HUDEP-2 (cell line): Measurements from ENCODE around the gene ZSCAN10.
"Not testable (repeated sequence)": the region's sequence is repeated elsewhere in the genome, so short reads cannot be mapped to it uniquely, and the experiment has no call there.

Source experiments
- DNase-seq, 76 experiments: peaks; one replicate each; lab custom pipeline; 2025; ENCODE audit not compliant: unreplicated experiment in 76 of 76; lab: John Stamatoyannopoulos, UW

Gene ZSCAN10

DNA sequence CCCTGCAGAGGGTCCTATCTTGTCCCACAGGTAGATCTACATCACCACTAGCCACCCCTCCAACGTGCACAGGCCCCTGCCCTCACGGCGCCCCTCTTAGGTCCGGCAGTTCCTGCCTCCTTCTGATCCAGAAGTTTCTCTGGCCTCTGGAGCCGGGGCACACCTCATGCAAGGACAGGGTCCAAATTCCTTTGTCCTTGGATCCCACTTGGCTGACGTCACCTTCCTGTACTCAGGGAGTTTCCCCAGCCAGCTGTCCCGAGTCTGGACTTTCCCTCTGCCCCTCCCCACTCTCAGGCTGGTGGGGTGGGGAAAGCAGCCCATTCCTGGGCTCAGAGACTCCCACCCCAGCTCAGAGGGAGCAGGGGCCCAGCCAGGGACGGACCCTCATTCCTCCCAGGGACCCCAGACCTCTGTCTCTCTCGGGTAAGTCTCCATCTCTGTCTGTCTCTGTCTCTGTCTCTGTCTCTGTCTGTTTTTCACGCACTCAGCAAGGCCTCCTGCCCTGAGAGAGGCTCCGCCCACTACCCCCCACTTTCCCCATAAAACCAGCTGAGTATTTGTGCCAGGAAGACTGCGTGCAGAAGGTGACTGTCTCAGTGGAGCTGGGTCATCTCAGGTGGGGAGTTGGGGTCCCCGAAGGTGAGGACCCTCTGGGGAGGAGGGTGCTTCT is 33.9 kb downstream of the ZSCAN10 start, which contains the start of gene IL32:
IL32 (plus strand) TSS at position 572 of the 673 bp plus-strand sequence. CDS start 172 bp downstream, outside the sequence.
- DNase-seq = no peak

DNA sequence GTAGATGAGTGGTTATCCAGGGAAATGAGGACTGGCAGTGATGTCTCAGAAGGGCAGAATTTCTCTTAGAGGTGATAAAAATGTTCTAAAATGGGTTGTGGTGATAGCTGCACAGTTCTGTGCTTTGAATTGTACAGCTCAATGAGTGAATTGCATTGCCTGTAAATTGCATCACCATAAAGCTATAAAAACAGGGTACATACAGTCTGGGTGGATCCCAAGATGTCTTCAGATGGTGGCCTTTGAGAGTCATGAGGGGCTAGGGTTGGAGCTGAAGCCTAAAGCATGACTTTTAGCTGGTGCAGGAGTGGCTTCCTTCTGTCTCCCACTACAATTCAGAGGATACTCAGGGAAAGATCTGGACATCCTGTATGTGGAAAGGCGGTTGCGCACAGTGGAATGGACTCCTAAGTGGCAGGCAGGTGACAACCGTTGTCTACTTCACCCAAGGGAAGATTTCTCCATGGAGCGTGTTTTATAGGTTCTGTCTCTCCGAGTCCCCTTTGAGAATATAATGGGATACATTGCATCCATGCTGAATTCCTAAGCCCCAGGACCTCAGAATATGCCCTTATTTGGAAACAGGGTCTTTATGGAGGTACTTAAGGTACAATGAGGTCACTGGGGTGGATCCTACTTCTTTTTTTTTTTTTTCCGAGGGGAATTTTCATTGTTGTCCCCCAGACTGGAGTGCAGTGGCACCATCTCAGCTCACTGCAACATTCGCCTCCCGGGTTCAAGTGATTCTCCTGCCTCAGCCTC is 35.3 kb downstream of the ZSCAN10 start:
- DNase-seq = no peak

DNA sequence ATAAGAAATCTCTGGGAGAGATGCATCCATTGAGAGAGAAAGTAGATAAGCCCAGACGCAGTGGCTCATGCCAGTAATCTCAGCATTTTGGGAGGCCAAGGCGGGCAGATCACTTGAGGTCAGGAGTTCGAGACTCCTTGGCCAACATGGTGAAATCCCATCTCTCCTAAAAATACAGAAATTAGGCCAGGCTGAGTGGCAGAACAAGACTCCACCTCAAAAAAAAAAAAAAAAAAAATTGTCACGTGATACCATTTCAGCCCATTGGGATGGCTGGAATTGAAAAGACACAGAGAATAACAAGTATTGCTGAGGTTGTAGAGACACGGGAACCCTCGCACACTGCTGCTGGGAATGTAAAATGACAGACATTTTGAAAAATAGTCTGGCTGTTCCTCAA is 36.5 kb downstream of the ZSCAN10 start:
- DNase-seq = no peak

DNA sequence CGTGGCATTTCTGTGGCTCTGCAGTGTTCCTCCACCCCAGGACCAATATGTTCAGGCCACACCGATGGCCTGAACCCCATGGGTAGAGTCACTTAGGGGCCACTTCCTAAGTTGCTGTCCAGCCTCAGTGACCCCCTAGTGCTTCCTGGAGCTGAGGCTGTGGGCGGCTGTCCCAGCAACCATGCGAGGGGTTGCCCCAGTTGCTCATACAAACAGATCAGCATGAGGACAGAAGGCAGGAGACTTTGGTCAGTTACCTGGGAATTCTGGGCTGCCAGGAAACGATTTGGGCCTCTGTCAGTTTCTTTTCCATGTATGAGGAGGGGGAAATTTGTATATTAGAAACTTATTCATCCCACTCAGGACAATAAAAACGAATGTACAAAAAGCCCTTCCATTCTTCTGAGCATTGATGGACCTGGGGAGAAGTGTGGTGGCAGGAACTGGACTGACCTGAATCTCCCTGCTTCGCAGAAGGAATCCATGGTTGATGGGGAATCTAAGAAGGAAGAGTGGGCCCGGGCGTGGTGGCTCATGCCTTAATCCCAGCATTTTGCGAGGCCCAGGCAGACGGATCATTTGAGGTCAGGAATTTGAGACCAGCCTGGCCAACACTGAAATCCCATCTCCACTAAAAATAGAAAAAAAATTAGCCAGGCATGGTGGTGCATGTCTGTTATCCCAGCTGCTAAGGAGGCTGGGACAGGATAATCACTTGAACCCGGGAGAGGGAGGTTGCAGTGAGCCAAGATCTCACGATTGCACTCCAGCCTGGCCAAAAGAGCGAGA is 38.6 kb downstream of the ZSCAN10 start:
- DNase-seq = no peak

DNA sequence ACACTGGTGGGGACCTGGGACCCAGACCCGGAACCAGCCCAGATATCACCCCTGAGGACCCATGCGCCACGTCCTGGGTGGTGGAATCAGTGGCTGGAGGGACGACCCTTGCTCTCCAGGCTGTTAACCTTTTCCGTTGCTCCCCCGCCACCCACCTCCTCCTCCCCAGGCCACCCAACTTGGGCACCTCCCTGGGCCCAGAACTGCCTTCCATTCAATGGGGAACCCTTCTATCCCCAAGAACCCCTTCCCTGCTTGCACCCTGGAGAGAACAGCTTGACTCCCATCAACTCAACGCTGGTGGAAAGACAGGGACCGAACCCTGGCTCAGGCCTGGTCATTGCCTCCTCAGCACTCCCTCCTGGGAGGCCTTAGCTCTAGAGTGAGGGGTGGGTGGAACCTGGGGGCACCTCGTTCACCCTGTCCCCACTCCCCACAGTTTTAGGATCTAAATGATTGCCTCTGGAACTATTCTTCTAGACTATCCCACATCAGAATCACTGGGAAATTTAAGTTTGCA is 39.3 kb downstream of the ZSCAN10 start:
- no peak for DNase-seq

DNA sequence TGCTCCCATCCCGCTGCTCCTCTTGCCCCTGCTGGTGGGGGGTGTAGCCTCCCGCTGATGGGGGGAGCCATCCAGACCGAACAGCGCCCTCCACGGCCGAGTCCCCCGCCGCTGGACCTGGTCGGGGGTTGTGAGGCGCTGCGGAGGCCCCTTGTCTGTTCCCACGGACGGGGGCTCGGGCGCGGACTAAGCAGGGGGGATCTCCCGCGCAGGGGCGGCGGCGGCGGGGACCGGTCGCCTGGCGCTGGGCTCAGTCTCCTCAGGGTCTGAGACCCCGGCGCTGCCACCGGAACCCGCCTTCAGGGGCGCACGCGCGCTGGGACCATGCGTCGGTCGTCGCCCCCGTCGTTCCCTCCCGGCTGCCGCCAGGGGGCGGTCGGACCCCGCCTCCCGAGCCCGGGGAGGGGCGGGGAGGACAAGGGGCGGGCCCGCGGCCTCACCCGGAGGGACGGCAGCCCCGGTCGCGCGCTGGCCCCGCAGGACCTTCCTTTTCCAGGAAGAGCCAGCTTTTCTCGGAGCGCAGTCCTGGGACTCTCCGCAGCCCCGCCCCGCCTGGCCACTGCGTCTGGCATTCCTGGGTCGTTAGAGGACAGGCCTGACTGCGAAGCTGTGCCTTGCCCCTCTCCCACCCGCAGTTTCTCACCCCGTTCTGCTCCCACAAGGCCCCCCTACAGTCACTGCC is 39.9 kb downstream of the ZSCAN10 start:
- DNase-seq = peak in 68 of 76 experiments; percentile 8 to 84 (median 62)

DNA sequence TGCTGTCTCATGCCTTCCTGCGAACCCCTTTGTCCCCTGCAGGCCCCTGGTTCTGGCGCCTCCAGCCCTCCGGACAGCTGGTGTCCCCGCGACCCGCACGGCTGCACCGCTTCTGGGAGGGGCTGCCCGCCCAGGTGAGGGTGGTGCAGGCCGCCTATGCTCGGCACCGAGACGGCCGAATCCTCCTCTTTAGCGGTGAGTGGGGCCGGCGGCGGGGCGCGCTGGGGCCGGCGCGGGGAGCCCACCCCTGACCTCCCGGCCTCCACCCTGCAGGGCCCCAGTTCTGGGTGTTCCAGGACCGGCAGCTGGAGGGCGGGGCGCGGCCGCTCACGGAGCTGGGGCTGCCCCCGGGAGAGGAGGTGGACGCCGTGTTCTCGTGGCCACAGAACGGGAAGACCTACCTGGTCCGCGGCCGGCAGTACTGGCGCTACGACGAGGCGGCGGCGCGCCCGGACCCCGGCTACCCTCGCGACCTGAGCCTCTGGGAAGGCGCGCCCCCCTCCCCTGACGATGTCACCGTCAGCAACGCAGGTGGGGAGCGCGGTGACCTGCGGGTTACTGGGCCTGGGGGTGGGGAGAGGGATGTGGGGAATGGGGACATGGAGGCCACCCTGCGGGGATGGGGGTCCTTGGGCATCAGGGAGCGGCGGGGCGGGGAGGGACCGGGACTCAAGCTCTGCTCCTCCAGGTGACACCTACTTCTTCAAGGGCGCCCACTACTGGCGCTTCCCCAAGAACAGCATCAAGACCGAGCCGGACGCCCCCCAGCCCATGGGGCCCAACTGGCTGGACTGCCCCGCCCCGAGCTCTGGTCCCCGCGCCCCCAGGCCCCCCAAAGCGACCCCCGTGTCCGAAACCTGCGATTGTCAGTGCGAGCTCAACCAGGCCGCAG is 40.7 kb downstream of the ZSCAN10 start:
- DNase-seq = peak in 11 of 76 experiments; percentile 5 to 44 (median 16)

DNA sequence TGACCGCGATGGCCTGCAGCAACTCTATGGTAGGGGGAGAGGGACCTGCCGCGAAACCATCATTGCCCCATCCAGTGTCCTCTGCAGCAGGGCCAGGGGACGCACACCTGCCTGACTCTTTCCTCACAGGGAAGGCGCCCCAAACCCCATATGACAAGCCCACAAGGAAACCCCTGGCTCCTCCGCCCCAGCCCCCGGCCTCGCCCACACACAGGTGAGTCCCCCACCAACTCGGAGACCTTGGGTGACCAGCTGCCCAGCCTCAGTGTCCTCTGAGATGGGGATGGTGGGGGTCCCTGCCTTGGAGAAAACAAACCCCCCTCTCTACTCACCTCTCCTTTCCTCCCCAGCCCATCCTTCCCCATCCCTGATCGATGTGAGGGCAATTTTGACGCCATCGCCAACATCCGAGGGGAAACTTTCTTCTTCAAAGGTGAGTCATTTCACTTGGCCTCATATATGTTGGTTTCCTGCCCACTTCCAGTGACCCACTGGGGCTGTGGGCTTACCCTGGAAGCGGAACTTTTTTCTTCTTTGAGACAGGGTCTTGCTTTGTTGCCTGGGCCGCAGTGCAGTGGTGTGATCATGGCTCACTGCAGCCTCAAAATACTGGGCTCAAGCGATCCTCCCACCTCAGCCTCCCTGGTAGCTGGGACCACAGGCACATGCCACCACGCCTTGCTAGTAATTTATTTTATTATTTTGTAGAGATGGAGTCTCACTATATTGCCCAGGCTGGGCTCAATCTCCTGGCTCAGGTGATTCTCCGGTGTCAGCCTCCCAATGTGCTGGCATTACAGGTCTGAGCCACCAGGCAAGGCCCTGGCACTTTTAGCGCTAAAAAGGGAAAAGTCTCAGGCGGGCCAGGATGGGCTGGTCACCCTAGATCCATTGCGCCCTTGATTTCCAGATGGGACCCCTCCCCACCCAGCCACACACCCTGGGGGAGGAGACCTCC is 41.6 kb downstream of the ZSCAN10 start:
- DNase-seq = no peak

DNA sequence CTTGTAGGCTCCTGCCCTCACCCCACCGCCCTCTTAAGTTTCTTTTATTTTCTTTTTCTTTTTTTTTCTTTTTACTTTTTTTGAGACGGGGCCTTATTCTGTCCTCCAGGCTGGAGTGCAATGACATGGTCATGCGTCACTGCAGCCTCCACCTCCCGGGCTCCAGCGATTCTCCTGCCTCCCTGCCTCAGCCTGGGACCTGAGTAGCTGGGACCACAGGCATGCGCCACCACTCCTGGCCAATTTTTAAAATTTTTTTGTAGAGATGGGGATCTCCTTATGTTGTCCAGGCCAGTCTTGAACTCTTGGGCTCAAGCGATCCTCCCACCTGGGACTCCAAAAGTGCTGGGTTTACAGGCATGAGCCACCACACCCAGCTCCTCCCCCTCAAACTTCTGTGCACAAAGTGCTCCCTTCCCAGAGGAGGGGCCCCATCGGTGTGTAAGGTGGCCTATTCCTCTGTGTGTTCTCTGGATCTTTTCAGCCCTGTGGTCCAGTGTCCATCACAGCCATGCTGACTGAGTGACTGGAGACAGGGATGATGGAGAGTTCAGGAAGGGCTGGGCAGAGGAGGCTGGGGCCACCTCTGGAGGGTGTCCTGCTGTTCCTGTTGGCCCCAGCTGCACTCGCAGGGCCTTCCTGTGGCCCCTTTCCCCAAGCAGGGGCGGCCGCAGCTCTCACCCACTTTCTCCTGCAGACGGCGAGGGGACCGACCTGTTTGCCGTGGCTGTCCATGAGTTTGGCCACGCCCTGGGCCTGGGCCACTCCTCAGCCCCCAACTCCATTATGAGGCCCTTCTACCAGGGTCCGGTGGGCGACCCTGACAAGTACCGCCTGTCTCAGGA is 42.5 kb downstream of the ZSCAN10 start:
- no peak for DNase-seq

DNA sequence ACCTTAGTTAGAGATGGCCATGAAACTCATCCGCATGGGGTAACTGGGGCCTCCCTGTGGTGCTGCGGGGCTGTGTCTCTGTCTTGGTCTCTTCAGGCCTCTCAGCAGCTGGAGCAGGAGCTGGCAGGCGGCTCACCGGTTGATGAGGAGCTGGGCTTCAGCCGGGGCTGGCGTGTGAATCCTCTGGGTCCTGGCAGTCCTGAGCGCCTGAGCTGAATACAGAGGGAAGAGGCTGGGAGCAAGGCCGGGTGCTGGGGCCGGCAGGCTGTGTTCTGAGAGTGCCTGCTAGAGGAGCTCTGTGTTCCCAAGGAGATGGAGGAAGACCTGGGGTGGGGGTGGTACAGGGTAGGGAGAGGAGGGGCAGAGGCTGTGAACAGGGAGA is 43.4 kb downstream of the ZSCAN10 start:
- DNase-seq = not testable (repeated sequence)

DNA sequence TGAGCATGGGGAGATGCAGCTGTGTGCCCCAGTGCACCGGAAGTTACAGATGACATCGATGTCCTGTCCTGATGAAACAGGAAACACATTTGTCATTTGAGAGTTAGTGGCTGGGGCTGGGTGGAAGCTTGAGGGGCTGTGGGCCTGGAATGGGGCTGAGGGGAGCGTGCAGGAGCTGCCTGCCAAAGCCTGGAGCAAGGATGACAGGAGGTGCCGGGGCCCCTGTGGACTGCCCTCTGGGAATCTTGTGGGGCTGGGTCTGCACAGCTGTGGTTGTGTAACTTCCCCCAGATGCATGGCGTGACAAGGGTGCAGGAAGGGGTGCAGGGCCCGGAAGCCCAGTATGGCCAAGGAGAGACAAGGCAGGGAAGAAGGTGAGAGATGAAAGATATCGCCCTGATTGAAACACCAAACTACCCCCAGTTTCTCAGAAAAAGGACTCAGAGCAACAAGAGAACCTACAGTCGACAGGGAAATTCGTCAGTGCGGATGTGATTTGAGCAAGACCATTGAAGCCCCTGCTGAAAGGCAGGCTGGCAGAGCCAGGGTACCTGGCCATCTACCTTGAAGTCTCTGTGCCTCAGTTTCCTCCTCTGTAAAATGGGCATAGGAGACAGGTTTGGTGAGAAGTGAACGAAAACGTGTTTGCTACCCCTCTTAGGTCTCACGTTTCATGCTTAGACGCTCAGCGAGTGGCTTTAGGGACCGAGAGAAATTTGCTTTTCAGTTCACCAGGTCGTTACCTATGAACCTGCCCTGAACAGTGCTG is 43.9 kb downstream of the ZSCAN10 start:
- DNase-seq = no peak

DNA sequence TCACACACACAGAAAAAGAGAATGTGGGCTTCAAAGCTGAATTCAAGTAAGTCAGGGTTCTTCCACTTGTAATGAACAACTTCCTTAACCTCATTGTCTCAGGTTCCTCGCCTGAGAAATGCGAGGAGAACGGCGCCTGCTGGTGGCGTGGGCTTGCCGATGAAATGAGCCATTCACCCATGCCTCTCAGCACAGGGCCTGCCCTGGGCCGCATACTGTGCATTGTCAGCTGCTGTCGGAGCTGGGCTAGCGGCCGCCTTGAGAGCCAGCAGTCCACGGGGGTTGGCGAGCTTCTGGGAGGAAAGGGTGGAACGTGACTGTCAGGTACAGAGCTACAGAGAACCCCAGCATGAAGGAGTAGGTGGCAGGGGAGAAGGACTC is 45.8 kb downstream of the ZSCAN10 start:
- not testable (repeated sequence) for DNase-seq

DNA sequence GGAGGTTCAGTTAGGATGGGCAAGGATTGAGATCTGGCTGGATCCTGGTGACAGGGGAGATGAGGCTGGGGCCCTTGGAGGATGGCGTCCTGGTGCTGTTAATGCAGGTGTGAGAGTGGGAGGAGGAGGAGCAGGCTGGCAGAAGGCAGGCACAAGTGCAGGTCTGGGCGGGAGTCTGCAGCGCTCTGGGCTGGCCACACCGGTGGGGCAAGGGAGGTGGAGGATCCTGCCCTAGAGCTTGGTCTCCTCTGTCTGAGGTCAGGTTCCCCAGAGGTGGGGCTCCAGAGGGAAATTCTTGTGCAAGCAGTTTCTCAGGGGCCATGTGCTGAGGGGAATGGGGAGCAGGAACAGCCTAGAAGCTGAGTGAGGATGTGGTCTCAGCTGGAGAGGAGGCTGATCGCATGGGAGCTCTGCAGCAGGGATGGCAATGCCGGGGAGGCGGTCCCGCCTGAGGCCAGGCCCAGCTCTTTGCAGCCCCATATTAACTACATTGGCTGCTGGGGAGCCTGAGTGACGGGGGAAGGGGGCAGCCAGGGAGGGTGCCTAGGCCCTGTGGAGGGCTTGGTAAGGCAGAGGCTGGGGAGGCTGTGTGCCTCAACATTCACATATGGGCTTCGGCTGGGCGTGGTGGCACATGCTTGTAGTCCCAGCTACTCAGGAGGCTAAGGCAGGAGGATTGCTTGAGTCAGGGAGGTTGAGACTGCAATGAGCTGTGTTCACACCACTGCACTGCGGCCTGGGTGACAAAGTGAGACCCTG is 46.3 kb downstream of the ZSCAN10 start:
- DNase-seq = not testable (repeated sequence)

DNA sequence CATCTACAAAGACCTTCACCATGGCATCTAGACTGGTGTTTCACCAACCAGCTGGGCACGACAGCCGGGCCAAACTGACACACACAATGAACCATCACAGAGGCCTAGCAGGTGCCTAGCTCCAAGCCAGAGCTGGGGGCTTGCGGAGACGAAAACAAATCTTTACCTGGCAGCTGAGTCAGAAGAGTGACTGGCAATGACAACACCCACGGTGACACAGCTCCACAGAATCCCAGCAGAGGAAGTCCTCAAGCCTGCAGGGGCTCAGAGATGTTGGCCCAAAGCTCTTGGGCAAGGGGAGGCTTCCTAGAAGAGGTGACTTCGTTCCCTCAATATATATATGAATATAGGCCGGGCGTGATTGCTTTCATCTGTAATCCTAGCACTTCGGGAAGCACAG is 47.6 kb downstream of the ZSCAN10 start:
- no peak for DNase-seq

DNA sequence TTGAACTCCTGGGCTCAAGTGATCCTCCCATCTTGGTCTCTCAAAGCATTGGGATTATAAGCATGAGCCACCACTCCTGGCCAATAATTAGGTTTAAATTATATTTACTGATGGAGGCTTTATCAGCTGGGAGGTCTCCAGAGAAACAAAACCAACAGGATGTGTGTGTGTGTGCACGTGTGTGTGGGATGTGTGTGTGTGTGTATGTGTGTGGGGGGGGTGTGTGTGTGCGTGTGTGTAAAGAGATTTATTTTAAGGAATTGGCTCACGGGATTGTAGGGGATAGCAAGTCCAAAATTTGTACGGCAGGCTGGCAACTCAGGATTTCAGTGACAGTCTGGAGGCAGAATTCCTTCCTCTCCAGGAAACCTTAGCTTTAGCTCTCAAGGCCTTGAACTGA is 48.1 kb downstream of the ZSCAN10 start:
- no peak for DNase-seq

DNA sequence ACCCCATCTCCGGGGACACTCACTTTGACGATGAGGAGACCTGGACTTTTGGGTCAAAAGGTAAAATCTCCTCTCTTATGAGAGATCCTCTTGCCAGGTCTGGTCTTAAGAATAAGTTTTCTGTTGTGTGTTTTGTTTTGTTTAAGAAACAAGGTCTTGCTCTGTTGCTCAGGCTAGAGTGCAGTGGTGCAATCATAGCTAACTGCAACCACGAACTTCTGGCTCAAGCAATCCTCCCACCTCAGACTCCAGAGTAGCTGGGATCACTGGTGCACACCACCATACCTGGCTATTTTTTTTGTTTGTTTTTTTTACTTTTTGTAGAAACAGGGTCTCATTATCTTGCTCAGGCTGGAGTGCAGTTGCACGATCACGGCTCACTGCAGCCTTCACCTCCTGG is 48.6 kb downstream of the ZSCAN10 start:
- DNase-seq = no peak
